ENCODE results near the gene DIAPH3.

The DIAPH3 gene

GRCh38 chr13:60001889-60002288, 161.8 kb downstream of the DIAPH3 start:
- TF ChIP-seq CTCF (IDR thresholded peaks at IDR 0.05; ENCODE audit: borderline replicate concordance, control extremely low read depth, extremely low read depth, insufficient read depth, missing control alignments) = no peak
- no peak for DNase-seq (ENCODE audit: low spot score)
- in situ Hi-C loops (cut with MboI; ENCODE audit: low sequenced_read_pairs, unreplicated experiment) = no loop called here

GRCh38 chr13:60000976-60001375, 162.8 kb downstream of the DIAPH3 start:
- in situ Hi-C loops (cut with MboI; ENCODE audit: low sequenced_read_pairs, unreplicated experiment) = no loop called here
- no peak for DNase-seq (ENCODE audit: low spot score)
- TF ChIP-seq CTCF (IDR thresholded peaks at IDR 0.05; ENCODE audit: borderline replicate concordance, control extremely low read depth, extremely low read depth, insufficient read depth, missing control alignments) = no peak

- no peak for DNase-seq (ENCODE audit: low spot score)
- in situ Hi-C loops (cut with MboI; ENCODE audit: low sequenced_read_pairs, unreplicated experiment) = no loop called here
- TF ChIP-seq CTCF (IDR thresholded peaks at IDR 0.05; ENCODE audit: borderline replicate concordance, control extremely low read depth, extremely low read depth, insufficient read depth, missing control alignments) = no peak
Measured at GRCh38 chr13:60000081-60000480, 163.6 kb downstream of the DIAPH3 start.

GRCh38 chr13:59997976-59998375, 165.8 kb downstream of the DIAPH3 start:
- TF ChIP-seq CTCF (IDR thresholded peaks at IDR 0.05; ENCODE audit: borderline replicate concordance, control extremely low read depth, extremely low read depth, insufficient read depth, missing control alignments) = no peak
- no peak for DNase-seq (ENCODE audit: low spot score)
- in situ Hi-C loops (cut with MboI; ENCODE audit: low sequenced_read_pairs, unreplicated experiment) = no loop called here

GRCh38 chr13:59996461-59996980, 167.2 kb downstream of the DIAPH3 start:
- no peak for TF ChIP-seq CTCF (IDR thresholded peaks at IDR 0.05; ENCODE audit: borderline replicate concordance, control extremely low read depth, extremely low read depth, insufficient read depth, missing control alignments)
- in situ Hi-C loops (cut with MboI; ENCODE audit: low sequenced_read_pairs, unreplicated experiment) = no loop called here
- no peak for DNase-seq (ENCODE audit: low spot score)

- in situ Hi-C loops (cut with MboI; ENCODE audit: low sequenced_read_pairs, unreplicated experiment) = no loop called here
- TF ChIP-seq CTCF (IDR thresholded peaks at IDR 0.05; ENCODE audit: borderline replicate concordance, control extremely low read depth, extremely low read depth, insufficient read depth, missing control alignments) = no peak
- no peak for DNase-seq (ENCODE audit: low spot score)
Measured at GRCh38 chr13:59991395-59991794, 172.3 kb downstream of the DIAPH3 start.

Data from GM13976 (cell line).